Vagina (tissue), 2 donors: ENCODE measurements around the gene BCR. TPM values are rescaled to one million over a fixed set of nuclear protein-coding genes. Genes with fewer than 3 reads are reported as not detected.

Experiments used
- DNase-seq, 2 donors: peaks; one replicate each; pipeline ENCODE4 v3.0.0-alpha.2; 2017; ENCODE audit errors: extremely low spot score in 2 of 2
- H3K27ac ChIP-seq: fragments of 200-600 bp; sonication (generic); one replicate; pipeline ENCODE4 v1.5.1; 2019
- H3K27me3 ChIP-seq: fragments of 200-600 bp; sonication (generic); one replicate; pipeline ENCODE4 v1.5.1; 2019
- H3K36me3 ChIP-seq, 2 donors: fragments of 200-600 bp; sonication (generic); one replicate each; pipeline ENCODE4 v1.5.1; 2017 to 2019
- H3K4me1 ChIP-seq: fragments of 200-600 bp; sonication (generic); one replicate; pipeline ENCODE4 v1.5.1; 2019
- H3K4me3 ChIP-seq, 2 donors: fragments of 200-600 bp; sonication (generic); 1 replicate in 1 of 2; 2 replicates in 1 of 2; pipeline ENCODE4 v1.5.1; 2016 to 2019
- H3K9me3 ChIP-seq: fragments of 200-600 bp; sonication (generic); one replicate; pipeline ENCODE4 v1.5.1; 2019
- CTCF ChIP-seq, 3 experiments: fragments of 450-650 bp in 2 of 3; fragments of 200-600 bp in 1 of 3; sonication (generic) in 1 of 3; IDR thresholded peaks; one replicate each; pipeline ENCODE4 v1.5.1; 2017 to 2019; ENCODE audit warnings: antibody characterized with exemption in 3 of 3, mild to moderate bottlenecking in 2 of 3, moderate library complexity in 2 of 3
- POLR2A ChIP-seq, 2 donors: fragments of 450-650 bp; IDR thresholded peaks; one replicate each; pipeline ENCODE4 v1.6.1; 2017; ENCODE audit warnings: antibody characterized with exemption in 2 of 2, mild to moderate bottlenecking in 2 of 2, moderate library complexity in 2 of 2
- POLR2AphosphoS5 ChIP-seq, 2 donors: sonication (generic); formaldehyde crosslinking; IDR thresholded peaks; one replicate each; pipeline ENCODE4 v1.9.0; 2017; ENCODE audit warnings: antibody characterized with exemption in 2 of 2, mild to moderate bottlenecking in 2 of 2, low read depth in 1 of 2; ENCODE audit not compliant: insufficient read depth in 1 of 2
- intact Hi-C: fragments of 100-400 bp; cut with DNase I; formaldehyde crosslinking; loops from one replicate; pipeline ENCODE4 v1.15.1; 2023
- total RNA-seq: library from RNA; depleted of rRNA; stranded (reverse); fragments of >200 nt; gene quantifications from one replicate; pipeline ENCODE4 v1.2.3, GENCODE V29; 2016

BCR gene
- total RNA-seq, 1 donor from 2014 or later = 52.5 TPM

- H3K9me3 ChIP-seq = no peaks in the 10 kb centered on the region
- TF ChIP-seq CTCF (IDR thresholded peaks at IDR 0.05) (peak; percentile 3 to 60 (median 53)), POLR2AphosphoS5 (IDR thresholded peaks at IDR 0.05; ENCODE audit: insufficient read depth in 1 of 2, low read depth in 1 of 2) (no peak)
- peaks cover 7% of the 10 kb centered on the region for H3K4me1 ChIP-seq
- H3K4me3 ChIP-seq = no peak overlapping the region
- DNase-seq = no peak
- no peaks in the 10 kb centered on the region for H3K27me3 ChIP-seq
- intact Hi-C loops = no loop called here
- peaks cover 0 to 54% of the 10 kb centered on the region in 2 donors for H3K36me3 ChIP-seq
- H3K27ac ChIP-seq = peak overlapping the region; percentile 7
These were observed 109.8 kb downstream of the BCR start for GRCh38 chr22:23289851-23290724.

- intact Hi-C loops = no loop called here
- H3K4me1 ChIP-seq = peaks cover 7% of the 10 kb centered on the region
- DNase-seq = no peak
- H3K4me3 ChIP-seq = no peak overlapping the region
- H3K27ac ChIP-seq = no peak overlapping the region
- TF ChIP-seq POLR2AphosphoS5 (IDR thresholded peaks at IDR 0.05; ENCODE audit: insufficient read depth in 1 of 2, low read depth in 1 of 2) (no peak), POLR2A (IDR thresholded peaks at IDR 0.05) (no peak), CTCF (IDR thresholded peaks at IDR 0.05) (no peak)
- H3K27me3 ChIP-seq = no peaks in the 10 kb centered on the region
- peaks cover 0 to 42% of the 10 kb centered on the region in 2 donors for H3K36me3 ChIP-seq
- no peaks in the 10 kb centered on the region for H3K9me3 ChIP-seq
These were observed 111.6 kb downstream of the BCR start for GRCh38 chr22:23291806-23292452.

GRCh38 chr22:23292453-23293350, 112.4 kb downstream of the BCR start:
- no peak overlapping the region for H3K4me3 ChIP-seq
- no peaks in the 10 kb centered on the region for H3K9me3 ChIP-seq
- no peak overlapping the region for H3K27ac ChIP-seq
- H3K4me1 ChIP-seq = peaks cover 7% of the 10 kb centered on the region
- peaks cover 0 to 41% of the 10 kb centered on the region in 2 donors for H3K36me3 ChIP-seq
- intact Hi-C loops = no loop called here
- no peaks in the 10 kb centered on the region for H3K27me3 ChIP-seq
- no peak for DNase-seq
- TF ChIP-seq POLR2AphosphoS5 (IDR thresholded peaks at IDR 0.05; ENCODE audit: insufficient read depth in 1 of 2, low read depth in 1 of 2) (no peak), CTCF (IDR thresholded peaks at IDR 0.05) (no peak), POLR2A (IDR thresholded peaks at IDR 0.05) (no peak)

DNA sequence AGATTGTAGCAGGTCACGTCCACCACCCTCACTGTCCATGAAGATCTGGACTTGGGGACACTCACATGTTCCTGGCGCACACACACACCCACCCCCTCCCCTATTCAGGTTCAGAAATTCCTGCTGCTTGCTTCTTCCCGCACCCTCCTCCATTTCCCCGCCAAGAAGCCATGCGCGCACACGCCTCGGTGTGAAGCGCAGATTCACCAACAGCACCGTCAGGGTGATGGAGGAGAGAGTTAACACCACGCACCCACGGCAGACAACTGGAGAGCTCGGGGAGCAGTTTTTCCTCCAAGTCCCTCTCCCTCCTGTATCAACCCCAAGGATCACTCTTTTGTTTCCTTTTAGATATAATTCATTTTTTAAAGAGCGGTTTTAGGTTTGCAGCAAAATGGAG, 113.4 kb downstream of the BCR start:
- TF ChIP-seq POLR2A (IDR thresholded peaks at IDR 0.05) = no peak
- intact Hi-C loops = no loop called here
- Histone ChIP-seq H3K4me1 (peaks cover 7% of the 10 kb centered on the region), H3K4me3 (no peak overlapping the region), H3K27me3 (no peaks in the 10 kb centered on the region), H3K27ac (no peak overlapping the region), H3K36me3 (peaks cover 0 to 40% of the 10 kb centered on the region in 2 donors), H3K9me3 (no peaks in the 10 kb centered on the region)
- DNase-seq = no peak

DNA sequence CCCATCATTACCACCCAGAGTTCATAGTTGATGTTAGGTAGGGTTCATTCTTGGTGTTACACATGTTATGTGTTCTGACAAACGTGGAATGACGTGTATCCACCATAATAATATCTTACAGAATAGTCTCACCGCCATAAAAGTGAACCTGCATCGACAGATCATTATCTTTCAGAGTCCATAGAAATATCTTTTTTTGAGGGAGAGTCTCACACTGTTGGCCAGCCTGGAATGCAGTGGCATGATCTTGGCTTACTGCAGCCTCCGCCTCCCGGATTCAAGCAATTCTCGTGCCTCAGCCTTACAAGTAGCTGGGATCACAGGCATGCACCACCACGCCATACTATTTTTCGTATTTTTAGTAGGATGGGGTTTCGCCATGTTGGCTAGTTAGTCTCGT, 113.9 kb downstream of the BCR start:
- H3K4me3 ChIP-seq = no peak overlapping the region
- TF ChIP-seq CTCF (IDR thresholded peaks at IDR 0.05) (no peak), POLR2A (IDR thresholded peaks at IDR 0.05) (no peak), POLR2AphosphoS5 (IDR thresholded peaks at IDR 0.05; ENCODE audit: insufficient read depth in 1 of 2, low read depth in 1 of 2) (no peak)
- H3K9me3 ChIP-seq = no peaks in the 10 kb centered on the region
- peaks cover 7% of the 10 kb centered on the region for H3K4me1 ChIP-seq
- no peak for DNase-seq
- H3K27ac ChIP-seq = no peak overlapping the region
- intact Hi-C loops = no loop called here
- no peaks in the 10 kb centered on the region for H3K27me3 ChIP-seq
- H3K36me3 ChIP-seq = peaks cover 0 to 37% of the 10 kb centered on the region in 2 donors
